ENCODE measurements around the gene ORM2. TPM values are rescaled to one million over a fixed set of nuclear protein-coding genes. Genes with fewer than 3 reads are reported as not detected.
"Not testable (repeated sequence)": the region's sequence is repeated elsewhere in the genome, so short reads cannot be mapped to it uniquely, and the experiment has no call there.

ORM2 gene
- total and polyA plus RNA-seq, 2 experiments from 2014 or later, result 0.76 TPM

- no peak overlapping the region for H3K27ac Mint-ChIP-seq
- H3F3A ChIP-seq (replicated peaks; ENCODE audit: low read depth), result no peaks in the 10 kb centered on the region
- peaks cover 5% of the 10 kb centered on the region; the same call in 2 of the 3 replicates for H3K4me1 Mint-ChIP-seq
- H3K9me3 Mint-ChIP-seq, result no peaks in the 10 kb centered on the region; the same call in 1 of the 3 replicates
- H2AFZ ChIP-seq, result no peak overlapping the region
- H3K36me3 ChIP-seq (ENCODE audit: insufficient read depth), result no peaks in the 10 kb centered on the region
- DNase-seq (ENCODE audit: low spot score) (no peak), ATAC-seq (no peak)
- H3K4me3 Mint-ChIP-seq, result no peak overlapping the region
- H3K27me3 Mint-ChIP-seq (ENCODE audit: insufficient read depth, low read depth, poor library complexity), result peaks cover 6% of the 10 kb centered on the region
- H3K27ac ChIP-seq (ENCODE audit: low read depth), result no peak overlapping the region
- TF ChIP-seq ZNF331 (CRISPR knock-in tag; IDR thresholded peaks at IDR 0.05; ENCODE audit: low read depth), result no peak
- TF ChIP-seq CTCF (conservative IDR thresholded peaks at IDR 0.05; ENCODE audit: low read depth in 2 of 2), result no peak
- TF ChIP-seq POLR2AphosphoS5 (IDR thresholded peaks at IDR 0.05; ENCODE audit: low read depth), result no peak
- H3K4me3 ChIP-seq, result no peak overlapping the region
- H3K79me2 ChIP-seq (replicated peaks; ENCODE audit: insufficient read depth), result no peaks in the 10 kb centered on the region
- H4K20me1 ChIP-seq (replicated peaks; ENCODE audit: insufficient read depth), result no peaks in the 10 kb centered on the region
- H3K36me3 Mint-ChIP-seq (ENCODE audit: low read depth), result no peaks in the 10 kb centered on the region
- no peaks in the 10 kb centered on the region for H3K4me1 ChIP-seq (ENCODE audit: insufficient read depth)
- no peaks in the 10 kb centered on the region for H3K9me2 ChIP-seq (ENCODE audit: insufficient read depth)
- H3K4me2 ChIP-seq, result no peak overlapping the region
- no peaks in the 10 kb centered on the region for H3K27me3 ChIP-seq (ENCODE audit: insufficient read depth)
Measured at GRCh38 chr9:114319147-114319546, 10.5 kb upstream of the ORM2 start.

- DNase-seq (ENCODE audit: low spot score); H3K36me3 ChIP-seq (ENCODE audit: insufficient read depth); H3K4me2 ChIP-seq; H4K20me1 ChIP-seq (replicated peaks; ENCODE audit: insufficient read depth); ATAC-seq; H3F3A ChIP-seq (replicated peaks; ENCODE audit: low read depth); H2AFZ ChIP-seq; H3K27ac ChIP-seq (ENCODE audit: low read depth); H3K27me3 ChIP-seq (ENCODE audit: insufficient read depth); H3K9me3 Mint-ChIP-seq; H3K36me3 Mint-ChIP-seq (ENCODE audit: low read depth); H3K4me3 ChIP-seq; H3K4me3 Mint-ChIP-seq; H3K79me2 ChIP-seq (replicated peaks; ENCODE audit: insufficient read depth); H3K9me2 ChIP-seq (ENCODE audit: insufficient read depth); H3K4me1 Mint-ChIP-seq; H3K27ac Mint-ChIP-seq; H3K4me1 ChIP-seq (ENCODE audit: insufficient read depth); H3K27me3 Mint-ChIP-seq (ENCODE audit: insufficient read depth, low read depth, poor library complexity): not testable (repeated sequence)
Measured at GRCh38 chr9:114320710-114321109, 9.0 kb upstream of the ORM2 start.

- H3K4me3 Mint-ChIP-seq, result no peak overlapping the region
- H3K9me3 Mint-ChIP-seq, result no peaks in the 10 kb centered on the region; the same call in 2 of the 3 replicates
- TF ChIP-seq STAT1 (IDR thresholded peaks at IDR 0.05; ENCODE audit: unreplicated experiment) (no peak), ZNF114 (CRISPR knock-in tag; IDR thresholded peaks at IDR 0.05) (no peak), EZH2phosphoT487 (IDR thresholded peaks at IDR 0.05; ENCODE audit: unreplicated experiment) (no peak), ZNF331 (CRISPR knock-in tag; IDR thresholded peaks at IDR 0.05; ENCODE audit: low read depth) (no peak), ZNF462 (CRISPR knock-in tag; IDR thresholded peaks at IDR 0.05) (no peak)
Measured at GRCh38 chr9:114321759-114322158, 7.9 kb upstream of the ORM2 start.

More at GRCh38 chr9:114321759-114322158, 7.9 kb upstream of the ORM2 start:
- Histone ChIP-seq H3K27me3 (ENCODE audit: insufficient read depth) (no peaks in the 10 kb centered on the region), H3K79me2 (replicated peaks; ENCODE audit: insufficient read depth) (no peaks in the 10 kb centered on the region), H3K4me2 (no peak overlapping the region), H3K27ac (ENCODE audit: low read depth) (no peak overlapping the region), H3F3A (replicated peaks; ENCODE audit: low read depth) (no peaks in the 10 kb centered on the region), H3K36me3 (ENCODE audit: insufficient read depth) (no peaks in the 10 kb centered on the region), H3K9me2 (ENCODE audit: insufficient read depth) (no peaks in the 10 kb centered on the region), H3K4me3 (no peak overlapping the region), H2AFZ (no peak overlapping the region), H3K4me1 (ENCODE audit: insufficient read depth) (no peaks in the 10 kb centered on the region), H4K20me1 (replicated peaks; ENCODE audit: insufficient read depth) (no peaks in the 10 kb centered on the region)
- Mint-ChIP-seq H3K27me3 (ENCODE audit: insufficient read depth, low read depth, poor library complexity) (peaks cover 2% of the 10 kb centered on the region), H3K4me1 (peaks cover 5% of the 10 kb centered on the region; the same call in 1 of the 3 replicates), H3K27ac (no peak overlapping the region), H3K36me3 (ENCODE audit: low read depth) (no peaks in the 10 kb centered on the region)
- DNase-seq (ENCODE audit: low spot score), result no peak
- no peak for ATAC-seq
